NCI-H1417 (cell line): Measurements from ENCODE around the gene PAQR6.
"Not testable (repeated sequence)": the region's sequence is repeated elsewhere in the genome, so short reads cannot be mapped to it uniquely, and the experiment has no call there.

Experiments
- DNase-seq, 3 experiments: peaks; one replicate each; lab custom pipeline; 2025; lab: John Stamatoyannopoulos, UW

PAQR6 gene

DNA sequence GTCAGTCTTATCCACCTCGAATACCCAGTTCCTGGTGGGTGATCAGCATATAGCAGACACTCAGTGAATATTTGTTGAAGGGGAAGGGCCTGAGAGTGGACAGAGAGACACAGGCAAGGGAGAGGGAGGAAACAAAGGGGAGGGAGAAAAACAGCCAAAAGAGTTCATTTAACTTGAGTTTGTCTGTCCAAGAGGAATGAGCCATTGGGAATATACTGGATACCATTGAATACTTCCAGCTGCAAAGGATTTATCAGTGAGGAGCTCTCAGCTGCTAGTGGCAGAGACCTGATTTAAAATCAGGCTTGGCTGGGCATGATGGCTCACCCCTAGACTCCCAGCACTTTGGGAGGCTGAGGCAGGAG, 17.4 kb downstream of the PAQR6 start:
- no peak for DNase-seq

- no peak for DNase-seq
Observed at GRCh38 chr1:156229809-156230472, 17.9 kb downstream of the PAQR6 start.

GRCh38 chr1:156228501-156228900, 19.4 kb downstream of the PAQR6 start:
- DNase-seq: no peak

DNA sequence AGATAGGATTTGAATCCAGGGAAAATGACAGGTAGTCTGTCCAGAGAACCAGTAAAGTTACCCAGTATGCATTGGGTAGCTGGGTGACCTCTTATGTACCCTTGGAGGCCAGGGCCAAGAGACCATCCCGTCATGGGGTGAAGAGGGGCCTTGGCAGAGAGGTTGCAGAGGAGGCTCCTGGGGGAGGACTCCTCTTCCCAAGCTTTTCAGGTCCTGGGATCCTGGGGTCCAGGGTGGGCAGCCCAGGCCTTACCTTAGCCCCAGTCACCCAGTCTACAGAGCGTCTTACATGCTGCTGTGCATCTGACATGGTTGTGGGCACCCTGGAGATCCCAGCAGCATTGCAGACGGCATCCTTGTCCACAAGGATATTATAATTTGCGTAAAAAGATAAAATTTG, 21.1 kb downstream of the PAQR6 start:
- DNase-seq: no peak

DNA sequence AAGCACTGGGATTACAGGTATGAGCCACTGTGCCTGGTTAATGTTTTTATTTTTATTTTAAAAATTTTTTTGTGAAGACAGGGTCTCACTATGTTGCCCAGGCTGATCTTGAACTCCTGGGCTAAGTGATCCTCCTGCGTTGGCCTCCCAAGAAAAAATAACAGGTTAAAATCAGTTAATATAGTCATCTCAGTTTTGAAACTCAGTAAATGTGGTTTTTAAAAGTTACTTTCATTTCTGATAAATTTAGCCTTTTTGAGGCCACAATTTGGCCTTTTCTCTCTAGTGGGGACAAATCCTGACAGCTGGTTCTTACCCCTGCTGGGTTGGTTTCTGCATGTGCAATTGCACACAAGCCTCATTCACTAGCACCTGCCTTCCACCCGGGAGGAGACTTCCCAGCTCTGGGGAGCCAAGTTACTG, 21.7 kb downstream of the PAQR6 start:
- DNase-seq: no peak

GRCh38 chr1:156225677-156226014, 22.2 kb downstream of the PAQR6 start:
- no peak for DNase-seq

GRCh38 chr1:156221986-156222692, 25.7 kb downstream of the PAQR6 start:
- DNase-seq: no peak

- DNase-seq: no peak
Observed at GRCh38 chr1:156220226-156220625, 27.6 kb downstream of the PAQR6 start.

GRCh38 chr1:156217871-156218270, 30.0 kb downstream of the PAQR6 start:
- DNase-seq: no peak

- DNase-seq: not testable (repeated sequence)
Observed at GRCh38 chr1:156216361-156217086, 31.3 kb downstream of the PAQR6 start.

DNA sequence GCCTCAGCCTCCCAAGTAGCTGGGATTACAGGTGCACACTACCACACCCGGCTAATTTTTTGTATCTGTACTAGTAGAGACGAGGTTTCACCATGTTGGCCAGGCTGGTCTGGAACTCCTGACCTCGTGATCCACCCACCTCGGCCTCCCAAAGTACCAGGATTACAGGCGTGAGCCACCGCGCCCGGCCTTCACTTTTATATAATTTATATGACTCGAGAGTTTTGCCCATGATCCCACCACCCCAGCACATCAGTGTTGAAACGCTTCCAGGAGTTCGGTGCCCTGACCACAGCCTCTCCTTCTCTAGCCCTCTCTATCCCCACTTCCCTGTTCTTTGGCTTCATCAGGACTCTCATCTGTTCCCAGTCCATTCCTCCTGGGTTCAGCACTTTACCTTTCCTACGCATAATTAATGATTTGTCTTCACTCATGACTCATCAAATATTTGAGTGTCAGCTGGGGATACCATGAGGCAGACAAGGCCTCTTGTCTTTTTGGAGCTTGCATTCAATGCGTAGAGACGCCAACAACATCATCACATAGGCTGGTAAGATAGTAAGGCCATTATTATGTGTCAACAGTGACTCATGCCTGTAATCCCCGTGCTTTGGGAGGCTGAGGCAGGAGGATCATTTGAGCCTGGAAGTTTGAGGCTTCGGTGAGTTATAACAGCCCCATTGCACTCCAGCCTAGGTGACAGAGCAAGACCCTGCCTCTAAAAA, 33.7 kb downstream of the PAQR6 start:
- DNase-seq: no peak

GRCh38 chr1:156213644-156213966, 34.3 kb downstream of the PAQR6 start:
- no peak for DNase-seq

DNA sequence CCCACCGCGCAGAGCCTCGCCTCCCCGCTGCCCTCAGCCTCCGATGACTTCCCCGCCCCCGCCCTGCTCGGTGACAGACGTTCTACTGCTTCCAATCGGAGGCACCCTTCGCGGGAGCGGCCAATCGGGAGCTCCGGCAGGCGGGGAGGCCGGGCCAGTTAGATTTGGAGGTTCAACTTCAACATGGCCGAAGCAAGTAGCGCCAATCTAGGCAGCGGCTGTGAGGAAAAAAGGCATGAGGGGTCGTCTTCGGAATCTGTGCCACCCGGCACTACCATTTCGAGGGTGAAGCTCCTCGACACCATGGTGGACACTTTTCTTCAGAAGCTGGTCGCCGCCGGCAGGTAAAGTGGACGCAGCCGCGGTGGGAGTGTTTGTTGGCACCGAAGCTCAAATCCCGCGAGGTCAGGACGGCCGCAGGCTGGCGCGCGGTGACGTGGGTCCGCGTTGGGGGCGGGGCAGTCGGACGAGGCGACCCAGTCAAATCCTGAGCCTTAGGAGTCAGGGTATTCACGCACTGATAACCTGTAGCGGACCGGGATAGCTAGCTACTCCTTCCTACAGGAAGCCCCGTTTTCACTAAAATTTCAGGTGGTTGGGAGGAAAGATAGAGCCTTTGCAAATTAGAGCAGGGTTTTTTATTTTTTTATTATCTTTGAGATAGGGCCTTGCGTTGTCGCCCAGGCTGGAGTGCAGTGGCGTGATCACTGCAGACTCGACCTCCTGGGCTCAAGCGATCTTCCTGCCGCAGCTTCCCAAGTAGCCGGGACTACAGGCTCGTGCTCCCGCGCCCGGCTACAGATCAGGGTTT, 34.8 kb downstream of the PAQR6 start, which contains the start of gene PMF1:
PMF1 (plus strand) TSS at position 175 of the 811 bp plus-strand sequence; CDS start at position 184, 9 bp downstream.
- DNase-seq: peak; percentile 98 to 99 (median 98)

GRCh38 chr1:156212130-156212529, 35.7 kb downstream of the PAQR6 start:
- DNase-seq: peak in 1 of 3 experiments; percentile 31

DNA sequence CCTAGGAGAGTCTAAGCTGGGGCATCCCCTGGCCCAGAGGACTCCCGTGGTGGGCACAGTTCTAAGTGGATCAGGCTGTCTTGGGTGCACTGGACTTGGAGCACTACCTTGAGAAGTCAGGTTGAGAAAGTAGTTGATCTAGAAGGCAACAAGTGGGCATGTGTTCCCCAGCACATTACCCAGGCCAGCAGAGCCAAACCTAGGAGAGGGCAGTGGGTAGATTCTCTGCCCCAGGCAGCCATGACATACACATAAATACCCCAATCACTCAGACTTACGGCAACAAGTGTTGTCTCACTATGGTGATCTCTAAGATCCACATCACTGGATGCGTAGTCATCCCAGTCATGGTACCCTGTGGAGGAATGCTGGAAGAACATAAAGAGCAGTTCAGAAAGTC, 36.6 kb downstream of the PAQR6 start:
- DNase-seq: no peak

- no peak for DNase-seq
Observed at GRCh38 chr1:156204686-156205085, 43.2 kb downstream of the PAQR6 start.

- no peak for DNase-seq
Observed at GRCh38 chr1:156203331-156203730, 44.5 kb downstream of the PAQR6 start.

DNA sequence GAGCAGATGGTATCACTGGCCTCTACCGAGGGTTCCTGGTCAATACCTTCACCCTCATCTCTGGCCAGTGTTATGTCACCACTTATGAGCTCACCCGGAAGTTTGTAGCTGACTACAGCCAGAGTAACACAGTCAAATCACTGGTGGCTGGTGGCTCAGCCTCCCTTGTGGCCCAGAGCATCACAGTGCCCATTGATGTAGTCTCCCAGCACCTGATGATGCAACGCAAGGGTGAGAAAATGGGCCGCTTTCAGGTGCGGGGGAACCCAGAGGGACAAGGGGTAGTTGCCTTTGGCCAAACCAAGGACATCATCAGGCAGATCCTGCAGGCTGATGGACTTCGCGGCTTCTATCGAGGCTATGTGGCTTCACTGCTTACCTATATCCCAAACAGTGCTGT, 47.8 kb downstream of the PAQR6 start:
- no peak for DNase-seq

DNA sequence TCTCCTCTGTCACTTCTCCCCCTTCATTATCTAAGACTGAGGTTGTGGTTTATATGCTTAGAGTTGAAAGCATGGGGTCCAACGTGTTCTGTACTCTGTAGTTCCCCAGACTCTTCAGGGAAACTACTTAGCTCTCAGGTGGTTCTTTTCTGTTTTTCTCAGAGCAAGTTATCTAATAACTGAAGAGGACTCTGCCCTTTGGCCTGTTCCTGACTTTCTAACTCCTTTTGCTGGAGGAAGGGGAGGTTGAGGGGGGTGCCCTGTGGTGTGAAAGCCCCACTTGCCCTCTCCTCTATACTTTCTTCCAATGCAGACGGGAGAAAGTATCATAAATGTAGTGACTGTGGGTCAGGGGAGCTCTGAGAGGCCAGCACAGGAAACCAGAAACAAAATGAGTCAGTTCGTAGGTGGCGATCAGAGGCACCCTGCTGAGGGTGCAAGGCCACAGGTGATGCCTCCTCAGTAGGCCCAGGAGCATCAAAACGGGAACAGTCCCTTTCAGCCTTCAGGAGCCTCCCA, 49.0 kb downstream of the PAQR6 start:
- DNase-seq: no peak

- DNase-seq: no peak
Observed at GRCh38 chr1:156196445-156196844, 51.4 kb downstream of the PAQR6 start.

- no peak for DNase-seq
Observed at GRCh38 chr1:156195853-156196252, 52.0 kb downstream of the PAQR6 start.

DNA sequence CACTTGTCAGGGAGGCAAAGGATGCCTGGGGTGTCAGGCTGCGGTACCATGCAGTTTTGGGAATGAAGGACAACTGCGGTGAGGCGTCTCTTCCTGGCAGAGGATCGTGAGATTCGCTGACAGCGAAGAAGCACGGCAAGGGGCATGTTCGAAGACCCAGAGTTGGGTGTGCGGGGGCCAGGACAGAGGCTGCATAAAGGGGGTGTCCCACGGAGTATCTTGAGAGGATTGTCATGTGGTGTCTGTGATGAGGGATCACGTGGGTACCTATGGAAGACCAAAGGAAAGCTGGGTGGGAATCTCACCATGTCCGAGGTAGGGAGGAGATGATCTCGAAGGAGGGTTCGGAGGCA, 53.6 kb downstream of the PAQR6 start:
- DNase-seq: no peak
